GM12878 (cell line): ENCODE results near the gene NPAS3. TPM values are rescaled to one million over a fixed set of nuclear protein-coding genes. Genes with fewer than 3 reads are reported as not detected.

ENCODE experiments used
- ATAC-seq: fragments of 200-7000 bp; cut with Tn5 transposase; 3 replicates; pipeline ENCODE4 v1.9.1; 2020; ENCODE audit warnings: mild to moderate bottlenecking, moderate library complexity
- BruUV-seq: library from RNA; stranded (reverse); fragments of 400-500 nt; replicated peaks from 2 replicates; lab custom pipeline; 2021; lab: Mats Ljungman, UMichigan
- CTCF ChIA-PET: fragments of 300-600 bp; sonication (Branson Sonifier 250); formaldehyde crosslinking; extraction: SDS; loops from one replicate; lab custom pipeline; 2021; ENCODE audit warnings: inconsistent platforms; lab: Yijun Ruan, JAX
- POLR2A ChIA-PET: fragments of 350-600 bp; formaldehyde crosslinking; extraction: SDS; loops from one replicate; lab custom pipeline; 2021; ENCODE audit warnings: inconsistent platforms; lab: Charles Lee
- RAD21 ChIA-PET: fragments of 300-600 bp; sonication (Branson Sonifier 250); formaldehyde crosslinking; loops from one replicate; lab custom pipeline; 2023; ENCODE audit warnings: antibody characterized with exemption; ENCODE audit not compliant: unreplicated experiment; lab: Charles Lee
- SMC1A ChIA-PET: fragments of 300-600 bp; sonication (Branson Sonifier 250); formaldehyde crosslinking; loops from one replicate; lab custom pipeline; 2023; ENCODE audit not compliant: unreplicated experiment, uncharacterized antibody; lab: Charles Lee
- DNase-seq: peaks from one replicate; pipeline ENCODE4 v3.0.0-alpha.2; 2011; ENCODE audit warnings: low read depth, low spot score
- FAIRE-seq: peaks from 3 replicates; lab custom pipeline; 2011; peaks lifted over from hg19 to GRCh38; lab: Jason Lieb, UNC
- H2AFZ ChIP-seq: 2 replicates; pipeline ENCODE4 v1.6.0; 2011; ENCODE audit warnings: low read depth, low read length, control low read depth; ENCODE audit not compliant: control insufficient read depth
- H3K27ac ChIP-seq: 2 replicates; pipeline ENCODE4 v1.5.1; 2011; ENCODE audit warnings: control low read depth; ENCODE audit not compliant: control insufficient read depth, insufficient read depth
- H3K27me3 ChIP-seq, 2 experiments: replicated peaks in 1 of 2; 2 replicates each; pipeline versions ENCODE4 v1.6.0 to v1.6.1; 2011; ENCODE audit warnings: low read length in 1 of 2; ENCODE audit not compliant: control insufficient read depth in 2 of 2, insufficient read depth in 2 of 2
- H3K36me3 ChIP-seq, 2 experiments: 2 replicates each; pipeline ENCODE4 v1.5.1; 2011; ENCODE audit warnings: low read length in 1 of 2; ENCODE audit not compliant: control insufficient read depth in 2 of 2, insufficient read depth in 2 of 2
- H3K4me1 ChIP-seq: 2 replicates; pipeline ENCODE4 v1.6.1; 2011; ENCODE audit warnings: mild to moderate bottlenecking, low read length, moderate library complexity, mixed read lengths; ENCODE audit not compliant: control insufficient read depth, insufficient read depth
- H3K4me2 ChIP-seq: 2 replicates; pipeline ENCODE4 v1.6.0; 2011; ENCODE audit warnings: control low read depth; ENCODE audit not compliant: control insufficient read depth, insufficient read depth
- H3K4me3 ChIP-seq: fragments of 200-600 bp; sonication (generic); 2 replicates; pipeline ENCODE4 v1.5.1; 2016
- H3K79me2 ChIP-seq: 2 replicates; pipeline ENCODE4 v1.6.0; 2011; ENCODE audit warnings: low read length; ENCODE audit not compliant: control insufficient read depth, insufficient read depth
- H3K9ac ChIP-seq: 2 replicates; pipeline ENCODE4 v1.8.0; 2011; ENCODE audit warnings: low read length, control low read depth, mixed read lengths; ENCODE audit not compliant: control insufficient read depth, insufficient read depth
- H3K9me3 ChIP-seq: replicated peaks from 3 replicates; pipeline ENCODE4 v1.5.1; 2011; ENCODE audit warnings: mild to moderate bottlenecking, low read length; ENCODE audit not compliant: control insufficient read depth, insufficient read depth
- H4K20me1 ChIP-seq: 2 replicates; pipeline ENCODE4 v1.6.0; 2011; ENCODE audit not compliant: control insufficient read depth, insufficient read depth
- BCL11A ChIP-seq: IDR thresholded peaks from 2 replicates; pipeline ENCODE4 v1.6.1; 2011; ENCODE audit warnings: low read depth, low read length
- CBFB ChIP-seq: IDR thresholded peaks from 2 replicates; pipeline ENCODE4 v1.6.1; 2016; ENCODE audit warnings: antibody characterized with exemption, low read depth
- CHD2 ChIP-seq: IDR thresholded peaks from 2 replicates; pipeline ENCODE4 v1.6.1; 2011; ENCODE audit warnings: low read depth, low read length, improper control_type of control experiment, borderline replicate concordance
- CTCF ChIP-seq, 3 experiments: IDR thresholded peaks in 2 of 3; conservative IDR thresholded peaks in 1 of 3; 2 replicates each; pipeline ENCODE4 v1.5.1; 2011; ENCODE audit warnings: low read depth in 3 of 3, low read length in 3 of 3, mild to moderate bottlenecking in 3 of 3, control low read depth in 2 of 3, moderate library complexity in 2 of 3, inconsistent platforms in 1 of 3, mixed read lengths in 1 of 3; ENCODE audit not compliant: control insufficient read depth in 2 of 3, insufficient read depth in 1 of 3; ENCODE audit errors: extremely low read depth in 1 of 3
- IKZF1 ChIP-seq: fragments of 450-650 bp; conservative IDR thresholded peaks from 2 replicates; pipeline ENCODE4 v1.6.1; 2017; ENCODE audit warnings: antibody characterized with exemption, mild to moderate bottlenecking
- JUNB ChIP-seq: IDR thresholded peaks from 2 replicates; pipeline ENCODE4 v1.6.1; 2016; ENCODE audit warnings: antibody characterized with exemption, mild to moderate bottlenecking
- KDM1A ChIP-seq: fragments of 200-600 bp; sonication (generic); IDR thresholded peaks from 2 replicates; pipeline ENCODE4 v1.6.1; 2016; ENCODE audit warnings: borderline replicate concordance
- LARP7 ChIP-seq: fragments of 450-650 bp; IDR thresholded peaks from 2 replicates; pipeline ENCODE4 v1.6.1; 2017; ENCODE audit warnings: mild to moderate bottlenecking
- NBN ChIP-seq: fragments of 450-650 bp; IDR thresholded peaks from 2 replicates; pipeline ENCODE4 v1.6.1; 2016
- RCOR1 ChIP-seq: conservative IDR thresholded peaks from 2 replicates; pipeline ENCODE4 v1.6.1; 2012; ENCODE audit warnings: low read depth, low read length, improper control_type of control experiment
- SMARCA5 ChIP-seq: fragments of 450-650 bp; IDR thresholded peaks from 2 replicates; pipeline ENCODE4 v1.6.1; 2017; ENCODE audit warnings: mild to moderate bottlenecking
- ZBED1 ChIP-seq: IDR thresholded peaks from 2 replicates; pipeline ENCODE4 v1.6.1; 2016; ENCODE audit warnings: borderline replicate concordance
- ZNF217 ChIP-seq: fragments of 450-650 bp; IDR thresholded peaks from 2 replicates; pipeline ENCODE4 v1.6.1; 2017; ENCODE audit warnings: antibody characterized with exemption, mild to moderate bottlenecking
- ZNF24 ChIP-seq: fragments of 450-650 bp; IDR thresholded peaks from 2 replicates; pipeline ENCODE4 v1.6.1; 2017; ENCODE audit warnings: antibody characterized with exemption, mild to moderate bottlenecking
- WGBS: methylation state at CpG from one replicate; pipeline ENCODE4 v1.1.6; 2016; ENCODE audit warnings: low lambda C conversion rate; ENCODE audit not compliant: insufficient replicate concordance, insufficient coverage; ENCODE audit errors: missing lambda C conversion rate; 5-methylcytosine and 5-hydroxymethylcytosine counted together
- in situ Hi-C: fragments of 300-500 bp; cut with MboI; formaldehyde crosslinking; loops from 9 replicates; pipeline ENCODE4 v1.14.3; 2018; ENCODE audit warnings: mixed read lengths
- intact Hi-C: fragments of 100-400 bp; cut with micrococcal nuclease; formaldehyde crosslinking; loops from one replicate; pipeline ENCODE4 v1.14.2; 2022; ENCODE audit not compliant: unreplicated experiment
- polyA plus RNA-seq, 11 experiments: library from polyadenylated mRNA; depleted of rRNA in 4 of 11; unstranded in 6 of 11; stranded (reverse) in 5 of 11; fragments of >200 nt; fragmentation: Nextera tagmentation in 4 of 11; fragmentation: Illumina TruSeq in 1 of 11; extraction: Ambion mirVana in 4 of 11; extraction: Trizol in 1 of 11; gene quantifications; 1 replicate in 1 of 11; 2 replicates in 10 of 11; pipeline versions ENCODE4 v1.2.1 to v1.2.3, GENCODE V29; 2011 to 2016; ENCODE audit warnings: inconsistent platforms in 2 of 11, missing spikeins in 2 of 11, low read depth in 1 of 11
- total RNA-seq, 4 experiments: library from RNA; depleted of rRNA in 3 of 4; stranded (reverse); fragments of >200 nt in 3 of 4; fragmentation: Illumina TruSeq in 1 of 4; extraction: Trizol in 1 of 4; gene quantifications; 2 replicates each; pipeline versions ENCODE4 v1.2.1 to v1.2.3, GENCODE V29; 2013 to 2021
- TF ChIP-seq, protein P1 (sequence below): fragments of 450-650 bp; IDR thresholded peaks from 2 replicates; pipeline ENCODE4 v1.6.1; 2014; ENCODE audit warnings: mild to moderate bottlenecking
- TF ChIP-seq, protein P2 (sequence below): IDR thresholded peaks from 2 replicates; pipeline ENCODE4 v1.6.1; 2012; ENCODE audit warnings: mild to moderate bottlenecking, low read depth, low read length
- TF ChIP-seq, protein P3 (sequence below): IDR thresholded peaks from 2 replicates; pipeline ENCODE4 v1.6.1; 2012; ENCODE audit warnings: low read length, inconsistent platforms

NPAS3 gene
- total and polyA plus RNA-seq, 10 of the 15 experiments (the other 5 are each of a cell fraction or from before 2014, with no cell fraction given): under 0.01 to 2.7 (median 0.03) TPM; not detected in 6

DNA sequence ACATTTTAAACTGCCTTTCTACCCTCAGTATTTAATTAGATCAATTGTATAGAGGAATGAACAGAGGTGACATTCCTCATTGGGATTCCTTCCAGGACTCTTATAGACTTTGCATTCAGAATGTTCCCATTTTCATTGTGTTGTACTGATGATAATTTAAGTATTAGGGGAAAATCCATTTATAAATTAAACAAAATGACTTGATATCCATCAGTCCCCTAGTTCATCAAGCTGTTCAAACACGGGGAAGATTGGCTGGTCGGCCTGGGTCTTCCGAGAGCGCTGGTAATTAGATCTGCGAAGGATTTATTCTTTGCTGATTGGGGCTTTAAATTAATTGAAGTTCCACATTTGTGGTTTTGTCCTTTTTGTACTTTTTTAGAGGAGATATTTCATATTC, 738.2 kb downstream of the NPAS3 start:
- no peaks in the 10 kb centered on the region for H4K20me1 ChIP-seq
- ChIA-PET SMC1A (interaction anchor here (1.1 to 10.7 kb wide), 41 partner anchors 8 to 551 kb away, joined by 3 to 158 read pairs (median 10); no protein-coding TSS in a partner anchor), CTCF (interaction anchor here (0.9 to 13.0 kb wide), 30 partner anchors 10 to 551 kb away, joined by 3 to 334 read pairs (median 10); no protein-coding TSS in a partner anchor)
- no peaks in the 10 kb centered on the region for H3K79me2 ChIP-seq
- H3K4me2 ChIP-seq: no peak overlapping the region
- no peak for FAIRE-seq
- no peak overlapping the region for H3K27ac ChIP-seq
- H2AFZ ChIP-seq: no peak overlapping the region
- TF ChIP-seq, protein P1, sequence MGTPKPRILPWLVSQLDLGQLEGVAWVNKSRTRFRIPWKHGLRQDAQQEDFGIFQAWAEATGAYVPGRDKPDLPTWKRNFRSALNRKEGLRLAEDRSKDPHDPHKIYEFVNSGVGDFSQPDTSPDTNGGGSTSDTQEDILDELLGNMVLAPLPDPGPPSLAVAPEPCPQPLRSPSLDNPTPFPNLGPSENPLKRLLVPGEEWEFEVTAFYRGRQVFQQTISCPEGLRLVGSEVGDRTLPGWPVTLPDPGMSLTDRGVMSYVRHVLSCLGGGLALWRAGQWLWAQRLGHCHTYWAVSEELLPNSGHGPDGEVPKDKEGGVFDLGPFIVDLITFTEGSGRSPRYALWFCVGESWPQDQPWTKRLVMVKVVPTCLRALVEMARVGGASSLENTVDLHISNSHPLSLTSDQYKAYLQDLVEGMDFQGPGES: no peak
- no peak for TF ChIP-seq JUNB
- no peak for TF ChIP-seq KDM1A
- no peak for TF ChIP-seq CHD2
- no peak for TF ChIP-seq LARP7
- no peak for TF ChIP-seq ZBED1
- no peak for TF ChIP-seq CBFB
- TF ChIP-seq SMARCA5: no peak
- TF ChIP-seq BCL11A: no peak
- TF ChIP-seq ZNF24: no peak
- no peak for TF ChIP-seq ZNF217
- no peak for TF ChIP-seq IKZF1
- no peak for TF ChIP-seq CTCF (IDR thresholded peaks at IDR 0.05 in 2 of 3, conservative IDR thresholded peaks at IDR 0.05 in 1 of 3; ENCODE audit: control insufficient read depth in 2 of 3, extremely low read depth in 1 of 3, insufficient read depth in 1 of 3, low read depth in 3 of 3, low read length in 3 of 3)
- TF ChIP-seq RCOR1: no peak
- TF ChIP-seq, protein P2, sequence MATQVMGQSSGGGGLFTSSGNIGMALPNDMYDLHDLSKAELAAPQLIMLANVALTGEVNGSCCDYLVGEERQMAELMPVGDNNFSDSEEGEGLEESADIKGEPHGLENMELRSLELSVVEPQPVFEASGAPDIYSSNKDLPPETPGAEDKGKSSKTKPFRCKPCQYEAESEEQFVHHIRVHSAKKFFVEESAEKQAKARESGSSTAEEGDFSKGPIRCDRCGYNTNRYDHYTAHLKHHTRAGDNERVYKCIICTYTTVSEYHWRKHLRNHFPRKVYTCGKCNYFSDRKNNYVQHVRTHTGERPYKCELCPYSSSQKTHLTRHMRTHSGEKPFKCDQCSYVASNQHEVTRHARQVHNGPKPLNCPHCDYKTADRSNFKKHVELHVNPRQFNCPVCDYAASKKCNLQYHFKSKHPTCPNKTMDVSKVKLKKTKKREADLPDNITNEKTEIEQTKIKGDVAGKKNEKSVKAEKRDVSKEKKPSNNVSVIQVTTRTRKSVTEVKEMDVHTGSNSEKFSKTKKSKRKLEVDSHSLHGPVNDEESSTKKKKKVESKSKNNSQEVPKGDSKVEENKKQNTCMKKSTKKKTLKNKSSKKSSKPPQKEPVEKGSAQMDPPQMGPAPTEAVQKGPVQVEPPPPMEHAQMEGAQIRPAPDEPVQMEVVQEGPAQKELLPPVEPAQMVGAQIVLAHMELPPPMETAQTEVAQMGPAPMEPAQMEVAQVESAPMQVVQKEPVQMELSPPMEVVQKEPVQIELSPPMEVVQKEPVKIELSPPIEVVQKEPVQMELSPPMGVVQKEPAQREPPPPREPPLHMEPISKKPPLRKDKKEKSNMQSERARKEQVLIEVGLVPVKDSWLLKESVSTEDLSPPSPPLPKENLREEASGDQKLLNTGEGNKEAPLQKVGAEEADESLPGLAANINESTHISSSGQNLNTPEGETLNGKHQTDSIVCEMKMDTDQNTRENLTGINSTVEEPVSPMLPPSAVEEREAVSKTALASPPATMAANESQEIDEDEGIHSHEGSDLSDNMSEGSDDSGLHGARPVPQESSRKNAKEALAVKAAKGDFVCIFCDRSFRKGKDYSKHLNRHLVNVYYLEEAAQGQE: no peak
- TF ChIP-seq NBN: no peak
- TF ChIP-seq, protein P3, sequence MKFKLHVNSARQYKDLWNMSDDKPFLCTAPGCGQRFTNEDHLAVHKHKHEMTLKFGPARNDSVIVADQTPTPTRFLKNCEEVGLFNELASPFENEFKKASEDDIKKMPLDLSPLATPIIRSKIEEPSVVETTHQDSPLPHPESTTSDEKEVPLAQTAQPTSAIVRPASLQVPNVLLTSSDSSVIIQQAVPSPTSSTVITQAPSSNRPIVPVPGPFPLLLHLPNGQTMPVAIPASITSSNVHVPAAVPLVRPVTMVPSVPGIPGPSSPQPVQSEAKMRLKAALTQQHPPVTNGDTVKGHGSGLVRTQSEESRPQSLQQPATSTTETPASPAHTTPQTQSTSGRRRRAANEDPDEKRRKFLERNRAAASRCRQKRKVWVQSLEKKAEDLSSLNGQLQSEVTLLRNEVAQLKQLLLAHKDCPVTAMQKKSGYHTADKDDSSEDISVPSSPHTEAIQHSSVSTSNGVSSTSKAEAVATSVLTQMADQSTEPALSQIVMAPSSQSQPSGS: no peak
- TF ChIP-seq, all 136 proteins: peak for 0
- RAD21 ChIA-PET: interaction anchor here (0.8 to 13.3 kb wide), 36 partner anchors 12 to 646 kb away, joined by 3 to 264 read pairs (median 8); no protein-coding TSS in a partner anchor
- intact Hi-C loops (loop anchor here (1.0 kb wide), 1 partner anchor 115 kb away; no protein-coding TSS in a partner anchor), in situ Hi-C loops (no loop called here)
- 51% methylated on average over 5 of the region's 5 CpGs for WGBS
- DNase-seq (no peak), ATAC-seq (no peak)
- BruUV-seq: no TSS peak
- no peaks in the 10 kb centered on the region for H3K9me3 ChIP-seq
- H3K27me3 ChIP-seq: no peaks in the 10 kb centered on the region
- H3K9ac ChIP-seq: no peak overlapping the region
- H3K4me1 ChIP-seq: no peaks in the 10 kb centered on the region
- H3K4me3 ChIP-seq: no peak overlapping the region
- no peaks in the 10 kb centered on the region for H3K36me3 ChIP-seq
- POLR2A ChIA-PET: interaction anchor here (3.1 kb wide), 1 partner anchor 116 kb away, joined by 22 read pairs; no protein-coding TSS in a partner anchor
